Measurements from ENCODE around the gene DBET.
"Not testable (repeated sequence)": the region's sequence is repeated elsewhere in the genome, so short reads cannot be mapped to it uniquely, and the experiment has no call there.

Gene DBET

GRCh38 chr4:190064342-190064741 is at the start of gene DBET:
Gene DBET, plus strand, starts transcription at chr4:190064502.
- not testable (repeated sequence) for DNase-seq (ENCODE audit: low read depth, low spot score)

GRCh38 chr4:190014771-190015537 is 49.3 kb upstream of the DBET start:
- DNase-seq (ENCODE audit: low read depth, low spot score), result no peak

GRCh38 chr4:190015538-190016368 is 48.5 kb upstream of the DBET start:
- DNase-seq (ENCODE audit: low read depth, low spot score), result no peak

GRCh38 chr4:190016369-190017289 is 47.7 kb upstream of the DBET start:
- no peak for DNase-seq (ENCODE audit: low read depth, low spot score)

GRCh38 chr4:190017357-190018200 is 46.7 kb upstream of the DBET start:
- no peak for DNase-seq (ENCODE audit: low read depth, low spot score)

GRCh38 chr4:190018201-190018920 is 45.9 kb upstream of the DBET start:
- no peak for DNase-seq (ENCODE audit: low read depth, low spot score)

GRCh38 chr4:190019023-190019858 is 45.1 kb upstream of the DBET start:
- DNase-seq (ENCODE audit: low read depth, low spot score), result no peak

- DNase-seq (ENCODE audit: low read depth, low spot score), result not testable (repeated sequence)
These were observed 44.3 kb upstream of the DBET start for GRCh38 chr4:190019859-190020463.

GRCh38 chr4:190020790-190021717 is 43.2 kb upstream of the DBET start:
- DNase-seq (ENCODE audit: low read depth, low spot score), result no peak

- DNase-seq (ENCODE audit: low read depth, low spot score), result not testable (repeated sequence)
These were observed 42.3 kb upstream of the DBET start for GRCh38 chr4:190021973-190022372.

- DNase-seq (ENCODE audit: low read depth, low spot score), result not testable (repeated sequence)
These were observed 41.6 kb upstream of the DBET start for GRCh38 chr4:190022614-190023281.

GRCh38 chr4:190027156-190027555 is 37.1 kb upstream of the DBET start, which contains the start of gene FRG2:
Gene FRG2, minus strand, starts transcription at chr4:190027256. Its CDS starts 52 bp downstream, at chr4:190027204.
- not testable (repeated sequence) for DNase-seq (ENCODE audit: low read depth, low spot score)

- DNase-seq (ENCODE audit: low read depth, low spot score), result not testable (repeated sequence)
These were observed 33.0 kb upstream of the DBET start for GRCh38 chr4:190031264-190031663.

GRCh38 chr4:190037704-190038388 is 26.5 kb upstream of the DBET start:
- DNase-seq (ENCODE audit: low read depth, low spot score), result not testable (repeated sequence)

- DNase-seq (ENCODE audit: low read depth, low spot score), result not testable (repeated sequence)
These were observed 23.4 kb upstream of the DBET start for GRCh38 chr4:190040873-190041272.

GRCh38 chr4:190047627-190048026 is 16.7 kb upstream of the DBET start:
- DNase-seq (ENCODE audit: low read depth, low spot score), result not testable (repeated sequence)

All from activated CD4-positive, CD25-positive, alpha-beta regulatory T cell treated with anti-CD3 and anti-CD28 coated beads, Interleukin-2, amount 50 U/mL, for 16 hours (primary cell).